ENCODE data around the gene ZNF624.
A peak's percentile ranks its signal among the peaks of the same experiment; 100 is the strongest.

- TF ChIP-seq, protein P1, sequence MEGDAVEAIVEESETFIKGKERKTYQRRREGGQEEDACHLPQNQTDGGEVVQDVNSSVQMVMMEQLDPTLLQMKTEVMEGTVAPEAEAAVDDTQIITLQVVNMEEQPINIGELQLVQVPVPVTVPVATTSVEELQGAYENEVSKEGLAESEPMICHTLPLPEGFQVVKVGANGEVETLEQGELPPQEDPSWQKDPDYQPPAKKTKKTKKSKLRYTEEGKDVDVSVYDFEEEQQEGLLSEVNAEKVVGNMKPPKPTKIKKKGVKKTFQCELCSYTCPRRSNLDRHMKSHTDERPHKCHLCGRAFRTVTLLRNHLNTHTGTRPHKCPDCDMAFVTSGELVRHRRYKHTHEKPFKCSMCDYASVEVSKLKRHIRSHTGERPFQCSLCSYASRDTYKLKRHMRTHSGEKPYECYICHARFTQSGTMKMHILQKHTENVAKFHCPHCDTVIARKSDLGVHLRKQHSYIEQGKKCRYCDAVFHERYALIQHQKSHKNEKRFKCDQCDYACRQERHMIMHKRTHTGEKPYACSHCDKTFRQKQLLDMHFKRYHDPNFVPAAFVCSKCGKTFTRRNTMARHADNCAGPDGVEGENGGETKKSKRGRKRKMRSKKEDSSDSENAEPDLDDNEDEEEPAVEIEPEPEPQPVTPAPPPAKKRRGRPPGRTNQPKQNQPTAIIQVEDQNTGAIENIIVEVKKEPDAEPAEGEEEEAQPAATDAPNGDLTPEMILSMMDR (IDR thresholded peaks at IDR 0.05): no peak
- peak; percentile 92 for TF ChIP-seq POLR2A (IDR thresholded peaks at IDR 0.05)
Observed at GRCh38 chr17:16653367-16654041, at the start of gene ZNF624.
